NCI-H510A treated with DMSO at 0.1 percent for 48 hours (cell line): ENCODE data around the gene PCBP3.

ENCODE experiments used
- DNase-seq: peaks from one replicate; lab custom pipeline; 2025; lab: John Stamatoyannopoulos, UW

Gene PCBP3

DNA sequence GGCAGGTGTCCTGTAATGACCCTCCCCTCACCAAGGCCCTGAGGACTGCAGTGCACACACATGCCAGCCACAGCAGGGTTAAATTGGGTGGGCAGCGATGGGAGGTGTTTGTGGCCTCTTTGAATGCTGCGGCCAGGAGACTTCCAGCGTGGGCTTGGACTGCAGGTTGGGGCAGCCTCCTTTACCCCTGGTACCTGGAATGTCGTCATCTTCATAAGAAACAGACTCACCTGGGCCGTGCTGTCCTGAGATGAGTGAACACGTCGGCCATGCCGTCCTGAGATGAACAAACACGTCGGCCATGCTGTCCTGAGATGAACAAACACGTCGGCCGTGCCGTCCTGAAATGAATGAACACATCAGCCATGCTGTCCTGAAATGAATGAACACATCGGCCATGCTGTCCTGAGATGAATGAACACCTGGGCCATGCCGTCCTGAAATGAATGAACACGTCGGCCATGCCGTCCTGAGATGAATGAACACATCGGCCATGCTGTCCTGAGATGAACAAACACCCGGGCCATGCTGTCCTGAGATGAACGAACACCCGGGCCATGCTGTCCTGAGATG lies 288.0 kb downstream of the PCBP3 start:
- DNase-seq, result no peak

- DNase-seq, result no peak
Measured at GRCh38 chr21:45932922-45933502, 289.5 kb downstream of the PCBP3 start.

- no peak for DNase-seq
Measured at GRCh38 chr21:45934085-45934484, 290.6 kb downstream of the PCBP3 start.

GRCh38 chr21:45934554-45934953 lies 291.0 kb downstream of the PCBP3 start:
- no peak for DNase-seq

DNA sequence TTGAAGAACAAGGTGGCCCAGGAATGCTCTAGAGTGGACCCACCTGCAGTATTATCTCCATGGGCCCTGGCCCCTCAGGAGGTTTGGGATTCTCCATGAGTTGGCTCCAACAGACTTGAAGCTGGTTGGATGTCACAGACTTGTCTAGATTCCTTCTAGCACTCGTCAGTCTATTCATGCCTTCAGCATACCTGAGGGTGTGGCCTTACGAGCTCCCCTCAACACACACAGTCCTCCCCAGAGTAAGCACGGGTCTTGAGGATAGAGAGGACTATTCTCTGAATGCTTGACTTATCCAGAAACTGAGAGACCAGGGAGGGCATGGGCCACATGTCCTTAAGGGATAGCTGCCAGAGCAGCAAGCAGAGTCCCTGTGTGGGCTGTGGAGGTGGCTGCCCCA lies 292.1 kb downstream of the PCBP3 start:
- no peak for DNase-seq

DNA sequence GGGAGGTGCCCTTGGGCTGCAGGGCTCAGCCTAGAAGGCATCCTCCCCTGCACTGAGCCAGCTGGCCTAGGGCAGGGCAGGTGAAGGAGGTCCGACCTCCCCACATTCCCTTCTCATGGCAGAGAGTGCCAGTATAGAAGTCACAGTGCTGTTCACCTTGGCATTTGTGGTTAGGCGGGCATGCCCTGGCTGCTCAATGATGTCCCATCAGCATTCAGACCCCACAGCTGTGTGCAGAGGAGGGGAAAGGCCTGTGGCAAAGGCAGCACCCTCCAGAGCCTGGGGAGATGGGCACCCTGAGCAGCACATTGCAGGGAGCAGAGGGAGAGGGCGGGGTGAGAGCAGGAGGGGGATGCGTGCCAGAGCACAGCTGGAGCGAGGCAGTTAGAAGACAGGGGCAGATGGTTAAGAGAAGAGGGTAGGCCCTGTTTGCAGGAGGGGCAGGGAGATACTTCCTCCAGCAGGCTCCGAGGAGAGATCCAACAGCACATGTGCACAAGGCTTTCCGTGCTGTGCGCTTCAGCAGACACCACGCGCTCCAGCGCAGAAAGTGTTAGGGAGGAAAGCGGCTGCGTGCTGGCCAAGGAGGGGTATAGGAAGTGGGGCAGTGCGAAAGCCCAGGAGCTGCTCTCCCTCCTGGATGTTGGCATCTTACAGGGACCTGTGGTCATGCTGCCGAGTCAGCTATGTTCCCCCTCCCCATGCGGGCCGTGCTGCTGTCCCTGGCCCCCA lies 294.4 kb downstream of the PCBP3 start:
- no peak for DNase-seq

- DNase-seq, result no peak
Measured at GRCh38 chr21:45938453-45938755, 294.9 kb downstream of the PCBP3 start.

DNA sequence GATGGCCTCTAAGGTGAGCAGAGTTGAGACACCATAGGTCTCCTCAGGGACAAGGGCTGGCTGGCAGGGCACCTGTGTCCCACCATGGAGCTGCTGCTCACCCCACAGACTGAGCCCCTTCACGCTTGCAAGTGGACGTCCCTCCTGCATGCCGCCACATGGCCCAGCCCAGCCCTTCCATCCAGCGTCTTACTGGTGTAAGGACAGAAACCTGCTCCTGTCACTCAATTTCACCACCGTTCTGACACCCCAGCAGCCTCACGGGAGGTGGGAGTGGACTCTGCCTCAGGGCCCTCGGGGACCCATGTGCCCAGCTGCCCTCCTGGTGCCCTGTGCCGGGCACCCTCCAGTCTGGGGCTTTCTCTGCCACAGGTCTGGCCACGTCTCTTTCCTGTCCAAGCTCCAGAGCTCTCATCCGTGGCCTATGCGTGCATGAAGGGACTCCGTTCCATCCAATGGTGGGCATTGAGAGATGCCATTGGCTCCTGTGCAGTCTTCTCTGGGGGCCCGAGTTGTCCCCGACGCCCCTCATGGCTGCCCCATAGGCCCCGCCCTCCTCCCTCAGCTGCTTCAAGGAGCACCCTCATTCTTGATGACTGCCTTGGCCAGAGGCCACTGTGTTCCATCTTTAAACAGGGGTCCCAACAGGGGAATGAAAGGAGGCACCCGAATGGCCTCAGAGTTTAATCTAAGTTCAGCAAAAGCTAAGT lies 295.4 kb downstream of the PCBP3 start:
- DNase-seq, result no peak

DNA sequence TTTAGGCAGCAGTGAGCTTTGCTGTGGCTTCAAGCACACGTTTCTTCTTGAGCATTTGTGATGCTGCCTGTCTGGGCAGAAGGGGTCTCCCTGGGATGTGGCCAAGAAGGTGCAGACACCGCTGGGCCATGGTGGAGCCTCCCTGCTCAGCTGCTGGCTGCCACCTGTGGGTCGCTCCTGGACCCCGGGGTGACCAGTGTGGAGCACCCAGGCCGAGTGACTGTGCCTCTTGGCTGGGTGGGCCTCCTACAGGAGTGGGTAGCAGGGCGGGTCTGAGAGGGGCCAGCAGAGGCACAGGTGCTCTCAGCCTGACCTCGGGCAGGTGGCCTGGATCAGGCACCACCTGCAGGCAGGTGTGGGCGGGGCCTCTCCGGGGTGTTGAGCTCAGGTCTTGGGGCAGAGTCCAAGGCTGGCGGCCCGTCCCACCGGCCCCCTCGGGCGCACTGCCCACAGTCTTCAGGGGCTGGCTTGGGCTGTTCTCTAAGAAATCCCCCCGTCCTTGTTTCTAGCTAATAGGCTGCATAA lies 296.1 kb downstream of the PCBP3 start:
- DNase-seq, result no peak

- DNase-seq, result no peak
Measured at GRCh38 chr21:45940091-45940490, 296.6 kb downstream of the PCBP3 start.

GRCh38 chr21:45940621-45941337 lies 297.3 kb downstream of the PCBP3 start:
- DNase-seq, result no peak

DNA sequence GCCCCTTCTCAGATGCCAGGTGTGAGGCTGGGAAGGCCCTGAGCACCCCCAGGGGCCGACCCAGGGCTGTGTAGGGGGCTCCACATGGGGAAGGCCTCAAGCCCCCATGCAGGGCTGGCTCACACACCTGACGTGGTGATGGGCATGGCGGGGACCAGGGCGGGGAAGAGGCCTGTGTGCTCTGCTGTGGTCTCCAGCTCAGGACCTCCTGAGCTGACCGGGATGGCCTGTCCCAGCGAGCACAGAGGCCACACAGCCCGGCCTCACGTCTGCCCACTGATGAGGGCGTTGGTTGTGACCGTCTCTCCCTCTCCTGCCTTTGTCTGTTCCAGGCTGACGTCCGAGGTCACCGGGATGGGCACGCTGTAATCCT lies 297.8 kb downstream of the PCBP3 start:
- DNase-seq, result no peak

DNA sequence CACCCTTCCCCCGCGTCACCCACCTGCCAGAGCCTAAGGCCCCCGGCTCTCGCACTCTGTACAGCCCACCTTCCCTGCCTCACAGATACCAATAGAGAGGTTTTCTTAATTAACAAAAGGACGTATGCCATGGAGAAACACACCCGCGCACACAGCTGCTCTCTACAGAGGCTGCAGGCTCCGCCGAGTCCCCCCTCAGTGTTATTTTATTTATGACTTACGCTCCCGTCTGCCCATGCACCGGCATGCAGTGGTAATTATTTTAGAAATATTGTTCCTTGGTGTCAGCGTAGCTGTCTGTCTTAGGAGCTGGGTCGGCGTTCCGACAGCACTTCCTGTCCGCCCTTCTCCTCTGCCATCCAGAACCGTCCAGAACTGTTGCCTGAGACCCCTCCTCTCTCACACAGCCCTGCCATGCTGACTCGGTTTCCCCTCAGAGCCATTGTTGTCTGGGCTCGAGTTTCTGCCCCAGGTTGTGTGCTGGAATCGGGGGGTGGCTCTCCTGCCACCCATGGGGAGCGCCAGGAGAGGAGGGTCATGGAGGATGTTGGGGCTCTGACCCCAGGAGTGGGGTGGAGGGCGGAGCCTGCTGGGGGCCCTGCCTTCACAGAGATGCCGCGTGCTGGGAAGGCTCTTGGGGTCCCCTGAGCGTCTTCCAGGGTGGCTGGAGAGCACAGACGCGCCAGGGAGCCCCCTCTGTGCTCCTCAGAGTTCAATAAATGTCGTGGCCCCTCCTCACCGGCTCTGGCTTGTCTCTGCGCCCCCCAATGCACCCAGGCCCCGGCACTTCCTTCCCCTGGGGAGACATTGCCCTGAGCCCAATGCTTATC lies 298.4 kb downstream of the PCBP3 start:
- no peak for DNase-seq

- DNase-seq, result no peak
Measured at GRCh38 chr21:45942755-45943629, 299.5 kb downstream of the PCBP3 start.

DNA sequence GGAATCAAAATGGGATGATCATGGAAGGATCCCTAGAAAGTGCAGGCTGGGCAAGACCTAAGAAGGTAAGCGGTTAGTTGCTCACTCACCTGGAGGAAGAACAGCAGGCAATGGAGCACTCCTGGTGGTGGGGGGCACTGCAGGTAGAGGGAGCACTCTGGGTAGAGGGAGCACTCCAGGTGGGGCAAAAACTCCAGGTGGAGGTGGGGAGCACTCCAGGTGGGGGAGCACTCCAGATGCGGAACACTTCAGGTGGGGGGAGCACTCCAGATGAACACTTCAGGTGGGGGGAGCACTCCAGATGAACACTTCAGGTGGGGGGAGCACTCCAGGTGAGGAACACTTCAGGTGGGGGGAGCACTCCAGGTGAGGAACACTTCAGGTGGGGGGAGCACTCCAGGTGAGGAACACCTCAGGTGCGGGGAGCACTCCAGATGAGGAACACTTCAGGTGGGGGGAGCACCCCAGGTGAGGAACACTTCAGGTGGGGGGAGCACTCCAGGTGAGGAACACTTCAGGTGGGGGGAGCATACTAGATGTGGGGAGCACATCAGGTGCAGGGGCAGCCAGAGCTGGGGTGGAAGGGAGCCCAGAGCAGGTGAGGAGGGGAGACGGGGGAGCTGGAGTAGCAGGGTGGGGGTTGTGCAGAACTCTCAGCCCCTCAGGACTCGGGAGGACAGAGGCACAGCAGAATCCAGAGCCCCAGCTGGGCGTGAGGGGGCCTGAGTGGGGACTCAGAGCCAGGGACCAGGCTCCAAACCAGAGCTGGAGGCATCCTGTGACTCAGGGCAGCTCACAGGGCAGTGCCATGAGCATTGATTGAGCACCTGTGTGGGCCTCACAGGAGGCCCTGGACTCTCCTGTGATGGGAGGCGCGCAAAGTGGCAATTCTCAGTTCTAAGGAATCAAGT lies 300.4 kb downstream of the PCBP3 start:
- no peak for DNase-seq

DNA sequence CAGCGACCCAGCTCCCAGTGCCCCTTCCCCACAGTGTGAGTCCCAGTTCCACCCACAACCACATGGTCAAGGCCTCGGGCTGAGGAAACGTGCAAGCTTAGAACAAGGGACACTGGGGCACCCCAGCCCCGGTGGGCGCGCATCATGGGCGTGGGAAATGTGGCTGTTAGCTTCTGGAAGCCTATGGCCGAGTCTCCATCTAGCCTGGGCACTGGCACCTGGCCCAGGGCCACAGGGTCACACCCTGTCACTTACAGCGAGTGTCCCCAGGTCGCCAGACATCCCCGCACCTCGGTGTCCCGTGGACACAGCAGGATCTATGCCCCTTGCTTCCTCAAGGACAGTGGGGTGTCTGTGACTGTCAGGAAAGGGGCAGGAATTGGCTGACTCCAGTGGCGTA lies 301.1 kb downstream of the PCBP3 start:
- no peak for DNase-seq

- DNase-seq, result no peak
Measured at GRCh38 chr21:45945066-45945867, 301.7 kb downstream of the PCBP3 start.

- DNase-seq, result no peak
Measured at GRCh38 chr21:45945868-45946210, 302.3 kb downstream of the PCBP3 start.

DNA sequence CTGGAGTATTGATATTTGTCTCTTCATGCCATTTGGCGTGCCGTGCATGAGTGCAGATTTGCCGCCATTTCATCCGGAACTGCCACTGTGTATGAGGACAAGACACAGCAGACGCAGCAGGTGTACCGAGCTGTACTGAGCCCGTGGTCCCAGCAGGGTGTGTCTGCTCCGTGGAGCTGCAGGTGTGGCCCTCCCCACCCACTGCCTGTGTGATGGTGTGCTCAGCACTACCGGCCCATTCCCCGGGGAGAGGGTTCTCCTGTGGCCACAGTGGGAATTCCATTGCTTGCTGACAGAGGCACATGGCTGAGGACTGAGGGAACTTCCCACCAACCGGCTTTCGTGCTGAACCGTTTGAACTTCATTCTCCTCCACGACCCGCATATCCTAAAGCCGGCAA lies 303.8 kb downstream of the PCBP3 start:
- DNase-seq, result no peak
